GM19035 (cell line): ENCODE measurements around the gene DHRS4.
A peak's percentile ranks its signal among the peaks of the same experiment; 100 is the strongest.
"Not testable (repeated sequence)": the region's sequence is repeated elsewhere in the genome, so short reads cannot be mapped to it uniquely, and the experiment has no call there.

ENCODE experiments used
- ATAC-seq: cut with Tn5 transposase; IDR thresholded peaks from one replicate; pipeline ENCODE4 v1.9.1; 2021; ENCODE audit not compliant: unreplicated experiment

DHRS4 gene

DNA sequence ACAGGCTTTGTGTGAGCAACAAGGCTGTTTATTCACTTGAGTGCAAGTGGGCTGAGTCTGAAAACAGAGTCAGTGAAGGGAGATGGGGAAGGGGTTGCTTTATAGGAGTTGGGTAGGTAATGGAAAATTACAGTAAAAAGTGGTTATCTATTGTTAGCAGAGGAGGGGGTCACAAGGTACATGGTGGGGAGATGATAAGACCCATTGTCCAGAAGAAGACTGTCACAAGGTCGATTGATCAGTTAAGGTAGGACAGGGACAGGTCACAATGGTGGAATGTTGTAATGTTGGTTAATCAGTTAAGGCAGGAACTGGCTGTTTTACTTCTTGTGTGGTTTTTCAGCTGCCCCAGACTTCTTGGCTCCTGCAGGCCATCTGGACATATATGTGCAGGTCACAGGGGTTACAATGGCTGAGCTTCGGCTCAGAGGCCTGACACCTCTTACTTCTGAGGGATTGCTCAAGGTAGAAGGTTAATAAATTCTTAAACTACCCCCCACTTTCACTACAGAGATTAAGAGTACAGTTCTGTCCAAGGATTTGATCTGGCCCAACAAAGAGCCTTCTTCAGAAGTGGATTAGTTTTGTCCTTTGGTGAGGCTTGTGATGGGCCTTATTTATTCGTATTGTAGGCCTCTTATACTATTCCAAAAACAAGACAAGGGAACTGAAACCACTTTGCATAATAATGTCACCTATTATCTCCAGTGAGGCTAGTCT lies 13.8 kb upstream of the DHRS4 start:
- ATAC-seq = no peak

GRCh38 chr14:23941230-23941629 lies 12.3 kb upstream of the DHRS4 start:
- ATAC-seq = no peak

- no peak for ATAC-seq
Observed at GRCh38 chr14:23941669-23942068, 11.9 kb upstream of the DHRS4 start.

GRCh38 chr14:23942587-23942986 lies 11.0 kb upstream of the DHRS4 start:
- ATAC-seq = no peak

DNA sequence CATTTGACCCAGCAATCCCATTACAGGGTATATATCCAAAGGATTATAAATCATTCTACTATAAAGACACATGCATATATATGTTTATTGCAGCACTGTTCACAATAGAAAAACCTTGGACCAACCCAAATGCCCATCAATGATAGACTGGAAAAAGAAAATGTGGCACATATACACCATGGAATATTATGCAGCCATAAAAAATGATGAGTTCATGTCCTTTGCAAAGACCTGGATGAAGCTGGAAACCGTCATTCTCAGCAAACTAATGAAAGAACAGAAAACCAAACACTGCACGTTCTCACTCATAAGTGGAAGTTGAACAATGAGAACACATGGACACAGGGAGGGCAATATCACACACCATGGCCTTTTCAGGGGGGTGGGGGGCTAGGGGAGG lies 4.5 kb upstream of the DHRS4 start:
- ATAC-seq = not testable (repeated sequence)

DNA sequence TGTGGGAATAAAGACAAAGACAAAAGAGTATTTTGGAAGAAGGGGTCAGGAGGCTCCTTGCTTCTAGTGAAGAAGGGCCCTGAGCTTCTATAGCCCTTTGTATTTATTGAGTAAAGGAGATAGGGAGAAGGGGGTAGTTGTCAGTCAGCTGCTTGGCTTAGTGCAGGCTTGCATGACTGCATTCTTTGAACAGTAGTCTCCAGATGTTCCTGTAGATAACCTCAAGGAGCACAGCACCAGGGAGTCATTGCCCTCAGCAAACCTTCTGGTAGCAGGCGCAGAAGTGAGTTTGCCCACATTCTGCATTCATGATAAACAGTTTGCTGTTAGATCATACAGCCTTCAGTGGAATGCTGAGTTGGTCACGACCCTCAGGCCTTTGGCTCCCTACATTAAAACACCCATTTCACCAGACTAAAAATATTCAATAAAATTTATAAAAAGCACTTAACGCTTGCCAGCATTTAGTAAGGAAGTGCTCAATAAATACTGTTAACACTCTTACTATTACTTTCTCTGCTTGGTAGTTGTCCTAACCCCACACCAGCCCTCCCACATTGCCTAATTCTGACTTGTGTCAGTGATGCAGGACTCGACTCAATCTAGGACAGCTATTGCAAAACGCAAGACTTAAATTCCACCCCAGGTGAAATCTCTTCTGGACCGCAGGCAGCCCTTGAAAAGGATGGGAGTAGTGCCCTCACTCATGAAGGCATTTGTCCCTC lies 3.0 kb upstream of the DHRS4 start:
- no peak for ATAC-seq

DNA sequence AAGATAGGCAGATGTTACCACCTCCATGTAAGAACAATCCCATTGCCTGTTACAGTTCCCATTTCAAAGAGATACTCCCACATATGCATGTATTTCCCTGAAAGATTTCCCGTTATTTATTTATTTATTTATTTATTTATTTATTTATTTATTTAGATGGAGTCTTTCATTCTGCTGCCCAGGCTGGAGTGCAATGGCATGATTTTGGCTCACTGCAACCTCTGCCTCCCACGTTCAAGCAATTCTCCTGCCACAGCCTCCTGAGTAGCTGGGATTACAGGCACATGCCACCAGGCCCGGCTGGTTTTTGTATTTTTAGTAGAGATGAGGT lies 2.5 kb upstream of the DHRS4 start:
- ATAC-seq = not testable (repeated sequence)

GRCh38 chr14:23951590-23952201 lies 1.9 kb upstream of the DHRS4 start:
- ATAC-seq = no peak

DNA sequence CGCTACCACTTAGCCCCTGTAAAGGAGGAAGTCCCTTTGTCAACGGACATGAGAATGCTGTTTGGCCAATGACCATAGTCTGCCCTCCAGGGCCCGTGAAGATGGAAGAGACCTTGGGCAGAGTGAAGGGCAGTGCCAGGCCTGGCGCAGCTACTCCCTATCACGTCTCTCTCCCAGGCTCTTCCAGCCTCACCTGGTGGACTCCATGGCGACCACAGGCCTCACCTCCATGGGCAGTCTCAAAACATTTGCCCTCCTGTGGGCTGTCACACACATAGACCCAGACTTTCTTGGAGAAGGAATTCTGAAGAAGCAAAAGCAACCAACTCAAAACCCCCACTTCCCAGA lies 480 bp upstream of the DHRS4 start:
- not testable (repeated sequence) for ATAC-seq

- ATAC-seq = peak; percentile 17
Observed at GRCh38 chr14:23954279-23954614, 677 bp downstream of the DHRS4 start.

DNA sequence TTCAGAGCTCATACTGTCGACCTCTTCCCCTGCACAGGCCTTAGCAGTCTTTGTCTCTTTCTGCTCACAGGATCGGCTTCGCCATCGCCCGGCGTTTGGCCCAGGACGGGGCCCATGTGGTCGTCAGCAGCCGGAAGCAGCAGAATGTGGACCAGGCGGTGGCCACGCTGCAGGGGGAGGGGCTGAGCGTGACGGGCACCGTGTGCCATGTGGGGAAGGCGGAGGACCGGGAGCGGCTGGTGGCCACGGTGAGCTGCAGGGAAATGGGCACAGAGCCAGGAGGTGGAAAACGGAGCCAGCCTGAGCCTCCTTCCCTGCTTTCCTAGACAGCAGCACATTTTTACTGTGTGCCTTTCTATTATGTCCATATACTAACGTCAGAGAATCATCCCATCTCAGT lies 1.4 kb downstream of the DHRS4 start:
- ATAC-seq = not testable (repeated sequence)

DNA sequence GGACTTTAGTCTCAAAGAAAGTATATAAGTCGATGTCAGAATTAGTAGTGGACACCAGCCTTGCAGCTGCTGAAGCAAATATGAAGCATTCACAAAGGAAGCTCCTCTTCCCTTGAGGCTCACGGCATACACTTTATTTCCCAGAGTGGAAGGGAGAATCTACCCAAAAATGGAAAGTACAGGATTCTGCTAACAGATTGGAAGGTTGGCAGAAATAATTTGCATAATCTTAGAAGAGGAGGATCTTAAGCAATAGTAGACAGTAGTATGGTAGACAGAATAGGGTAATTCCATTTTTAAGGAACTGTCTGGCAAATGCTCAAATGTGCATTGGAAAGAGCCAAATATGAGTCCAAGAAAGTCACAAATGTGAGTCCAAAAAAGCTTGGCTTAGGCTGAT lies 2.2 kb downstream of the DHRS4 start:
- ATAC-seq = not testable (repeated sequence)

DNA sequence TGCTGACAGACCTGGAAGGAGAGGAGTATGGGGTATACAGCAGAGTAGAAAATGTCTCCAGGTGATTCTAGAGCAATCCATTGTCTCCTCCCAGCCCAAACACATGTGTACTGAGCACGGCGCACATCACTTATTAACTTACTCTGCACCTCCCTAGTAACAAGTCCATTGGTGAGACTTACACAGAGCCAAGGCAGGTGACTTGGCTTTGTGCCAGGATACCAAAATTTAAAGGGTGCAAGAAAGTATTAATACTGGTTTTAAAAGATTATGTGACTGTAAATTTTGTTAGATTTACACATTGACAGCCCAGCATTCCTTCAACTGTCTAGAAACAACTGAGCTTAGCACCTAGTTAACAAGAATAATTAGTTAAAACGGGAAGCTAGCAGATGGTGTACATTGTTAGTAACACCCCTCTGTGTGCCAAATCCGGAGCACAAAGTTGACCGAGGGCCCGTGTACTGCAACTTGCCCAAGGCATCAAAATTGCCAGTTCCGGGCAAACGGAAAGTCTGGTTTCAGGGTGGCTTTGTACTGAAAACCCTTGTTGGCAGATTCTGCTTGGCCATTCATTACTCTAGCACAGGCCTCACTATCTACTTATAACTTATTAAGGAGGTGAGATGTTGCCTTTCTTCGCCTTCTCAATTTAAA lies 4.5 kb downstream of the DHRS4 start:
- ATAC-seq = not testable (repeated sequence)

DNA sequence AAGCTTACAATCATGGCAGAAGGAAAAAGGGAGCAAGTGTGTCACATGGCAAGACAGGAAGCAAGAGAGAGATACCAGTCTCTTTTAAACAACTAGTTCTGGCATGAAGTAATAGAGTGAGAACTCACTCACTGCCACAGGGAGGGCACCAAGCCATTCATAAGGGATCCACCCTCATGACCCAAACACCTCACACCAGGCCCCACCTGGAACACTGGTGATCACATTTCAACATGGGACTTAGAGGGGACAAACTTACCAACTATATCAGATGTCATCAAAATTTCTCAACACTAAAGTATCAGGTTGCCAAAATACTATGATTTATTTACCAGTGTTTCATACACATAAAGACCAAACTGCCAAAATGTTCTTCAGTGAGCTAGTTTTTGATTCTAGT lies 7.3 kb downstream of the DHRS4 start:
- not testable (repeated sequence) for ATAC-seq

GRCh38 chr14:23961704-23962103 lies 8.1 kb downstream of the DHRS4 start:
- ATAC-seq = not testable (repeated sequence)

DNA sequence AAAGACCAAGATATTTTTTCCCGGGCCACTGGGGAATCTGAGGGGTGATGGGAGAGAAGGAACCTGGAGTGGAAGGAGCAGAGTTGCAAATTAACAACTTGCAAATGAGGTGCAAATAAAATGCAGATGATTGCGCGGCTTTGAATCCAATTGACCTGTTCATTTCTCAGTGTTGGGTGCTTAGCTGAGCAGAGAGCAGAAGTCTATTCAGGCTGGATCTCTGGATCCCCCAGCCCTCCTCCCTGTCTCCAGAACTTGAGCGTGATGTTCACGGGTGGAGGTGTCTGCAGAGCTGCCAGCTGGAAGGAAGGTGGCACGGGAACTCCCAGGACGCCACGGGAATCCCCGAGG lies 15.5 kb downstream of the DHRS4 start:
- ATAC-seq = peak; percentile 38

DNA sequence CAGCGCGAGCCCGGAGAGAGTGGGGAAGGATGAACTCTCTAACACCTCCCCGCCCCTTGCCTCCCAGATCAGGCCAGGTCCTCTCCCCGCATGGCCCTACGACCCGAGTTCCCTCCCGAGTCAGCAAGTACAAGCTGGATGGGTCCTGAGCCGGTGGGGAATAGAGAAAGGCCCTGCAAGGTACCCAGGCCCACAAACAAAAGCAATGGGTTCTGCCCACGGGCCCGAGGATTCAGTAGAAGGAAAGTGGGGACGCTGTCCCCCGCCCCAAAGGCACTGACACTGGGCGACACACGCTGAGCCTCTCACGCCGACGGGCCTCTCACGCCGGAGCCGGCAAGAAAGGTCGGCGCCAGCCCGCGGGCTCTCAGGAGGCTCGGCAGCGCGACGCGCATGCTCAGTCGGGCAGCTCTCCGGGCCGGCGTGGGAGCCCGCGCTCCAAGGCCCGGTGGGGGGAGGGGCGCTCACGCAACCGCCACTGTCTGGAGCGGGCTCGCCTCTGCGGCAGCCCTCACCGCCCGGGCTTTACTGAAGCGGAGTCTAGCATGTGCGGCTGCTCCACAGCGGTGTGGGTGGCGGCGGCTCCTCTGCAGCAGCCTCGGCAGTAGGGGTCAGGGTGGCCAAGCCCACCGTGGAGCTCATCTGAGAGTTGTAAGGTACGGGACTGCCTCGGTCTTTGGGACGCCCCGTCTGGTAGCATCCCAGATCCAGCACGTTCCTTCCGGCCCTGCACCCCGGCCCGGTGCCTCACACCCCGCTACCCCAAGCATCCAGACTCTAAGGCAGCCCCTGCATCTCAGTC lies 16.1 kb downstream of the DHRS4 start:
- ATAC-seq = peak; percentile 87

DNA sequence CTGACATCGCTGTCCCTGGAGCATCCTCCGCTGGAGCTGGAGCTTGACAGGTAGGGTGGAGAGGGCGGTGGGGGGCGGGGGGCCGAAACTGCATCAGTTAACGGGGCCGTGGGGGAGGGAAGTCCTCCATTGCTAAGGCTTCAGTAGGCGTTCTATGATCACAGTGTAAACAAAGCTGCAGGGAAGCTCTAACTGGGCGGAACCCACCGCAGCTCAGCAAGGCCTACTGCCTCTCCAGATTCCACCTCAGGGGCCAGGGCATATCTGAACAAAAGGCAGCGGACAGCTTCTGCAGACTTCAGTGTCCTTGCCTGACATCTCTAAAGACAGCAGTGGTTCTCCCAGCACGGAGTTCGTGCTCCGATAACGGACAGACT lies 16.7 kb downstream of the DHRS4 start:
- ATAC-seq = not testable (repeated sequence)

GRCh38 chr14:23973178-23973577 lies 19.6 kb downstream of the DHRS4 start:
- not testable (repeated sequence) for ATAC-seq

- not testable (repeated sequence) for ATAC-seq
Observed at GRCh38 chr14:23974041-23974440, 20.5 kb downstream of the DHRS4 start.

DNA sequence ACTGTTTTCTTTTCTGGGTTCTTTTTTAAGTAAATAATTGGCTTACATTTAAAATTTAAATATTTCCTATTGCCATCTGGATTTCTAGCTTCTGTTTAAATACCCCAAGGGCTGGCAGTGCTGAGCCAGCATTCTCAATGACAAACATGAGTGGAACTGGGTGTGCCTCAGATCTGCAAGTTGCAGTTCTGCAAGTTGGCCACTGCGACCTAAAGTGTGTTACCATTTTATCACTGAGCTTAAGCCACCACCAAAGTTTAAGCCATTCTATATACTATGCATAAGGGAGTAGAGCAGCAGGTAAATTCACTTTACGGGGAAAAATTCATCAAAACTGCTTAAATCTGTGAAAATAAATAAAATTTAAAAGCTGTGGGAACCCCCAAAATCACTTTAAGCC lies 23.6 kb downstream of the DHRS4 start:
- ATAC-seq = not testable (repeated sequence)
